Psoas muscle (tissue), 8 donors: ENCODE results near the gene GZMH. TPM values are rescaled to one million over a fixed set of nuclear protein-coding genes. Genes with fewer than 3 reads are reported as not detected.
"Not testable (repeated sequence)": the region's sequence is repeated elsewhere in the genome, so short reads cannot be mapped to it uniquely, and the experiment has no call there.

ENCODE experiments used
- ATAC-seq, 4 donors: fragments of 200-7000 bp; cut with Tn5 transposase; one replicate each; pipeline ENCODE4 v1.9.1; 2020; ENCODE audit warnings: moderate library complexity in 3 of 4, mild to moderate bottlenecking in 2 of 4
- DNase-seq, 2 donors: peaks; one replicate each; pipeline ENCODE4 v3.0.0-alpha.2; 2020
- H3K27ac ChIP-seq: fragments of 200-600 bp; one replicate; pipeline ENCODE4 v1.8.0; 2022
- H3K27me3 ChIP-seq, 3 donors: fragments of 200-600 bp in 1 of 3; one replicate each; pipeline versions ENCODE4 v1.6.1 to v1.8.0; 2013 to 2022; ENCODE audit warnings: low read length in 2 of 3, mild to moderate bottlenecking in 2 of 3, moderate library complexity in 1 of 3; ENCODE audit not compliant: insufficient read depth in 3 of 3
- H3K36me3 ChIP-seq, 2 donors: fragments of 200-600 bp in 1 of 2; one replicate each; pipeline versions ENCODE4 v1.6.1 to v1.8.0; 2013 to 2022; ENCODE audit warnings: low read depth in 1 of 2, mild to moderate bottlenecking in 1 of 2, moderate library complexity in 1 of 2; ENCODE audit not compliant: insufficient read depth in 1 of 2
- H3K4me1 ChIP-seq: fragments of 200-600 bp; one replicate; pipeline ENCODE4 v1.8.0; 2022
- H3K4me3 ChIP-seq: fragments of 200-600 bp; one replicate; pipeline ENCODE4 v1.8.0; 2022; ENCODE audit warnings: mild to moderate bottlenecking
- H3K9me3 ChIP-seq: fragments of 200-600 bp; one replicate; pipeline ENCODE4 v1.8.0; 2022
- CTCF ChIP-seq: fragments of 200-600 bp; IDR thresholded peaks from one replicate; pipeline ENCODE4 v1.8.0; 2022; ENCODE audit warnings: antibody characterized with exemption
- WGBS, 3 donors: extraction: QIAGEN DNeasy Blood & Tissue Kit; methylation state at CpG; one replicate each; pipeline versions ENCODE4 v1.1.6 to v1.1.7; 2013; 5-methylcytosine and 5-hydroxymethylcytosine counted together
- intact Hi-C, 2 donors: fragments of 100-400 bp; cut with DNase I; formaldehyde crosslinking; loops; one replicate each; pipeline versions ENCODE4 v1.11.0 to v1.14.2; 2022
- polyA plus RNA-seq, 3 donors: library from polyadenylated mRNA; stranded (reverse); fragments of 200-250 nt; gene quantifications; one replicate each; pipeline ENCODE4 v1.2.3, GENCODE V29; 2013
- total RNA-seq, 4 donors: library from RNA; stranded (reverse); fragmentation: NEBNext Ultra II Directional in 2 of 4; extraction: Animal tissue kit (Norgen Biotek cat#: 25700) in 2 of 4; gene quantifications; one replicate each; pipeline versions ENCODE4 v1.2.1 to v1.2.4, GENCODE V29; 2021 to 2023
- donor health status: healthy with polysubstance abuse.
- donor health status: DM: no; HTN: no; CAD: no; lungs with moderate emphysema.
- donor health status: Bipolar disorder and iron deficiency.
- donor health status: healthy.
- donor health status: DM: yes; HTN: yes; CAD: no.
- donor health status: DM: no; HTN: no; CAD: no.
- donor health status: DM: no; HTN: no; CAD: no.
- donor health status: DM: yes; HTN: yes; CAD: no.

Gene GZMH
- total and polyA plus RNA-seq, 7 donors = 0.08 to 0.76 (median 0.28) TPM; not detected in 3

- H3K4me1 ChIP-seq = no peaks in the 10 kb centered on the region
- H3K4me3 ChIP-seq = no peak overlapping the region
- no peak overlapping the region for H3K27ac ChIP-seq
- H3K27me3 ChIP-seq = no peaks in the 10 kb centered on the region
- WGBS, 3 donors = 51 to 63% (median 56%) methylated on average over 3 of the region's 3 CpGs
- peak; percentile 36 for TF ChIP-seq CTCF
- no peaks in the 10 kb centered on the region for H3K36me3 ChIP-seq
- intact Hi-C loops = no loop called here
- no peaks in the 10 kb centered on the region for H3K9me3 ChIP-seq
- ATAC-seq (no peak), DNase-seq (no peak)
These were observed 3.9 kb downstream of the GZMH start for GRCh38 chr14:24605435-24606190.

GRCh38 chr14:24597403-24597802 lies 12.1 kb downstream of the GZMH start:
- no peak overlapping the region for H3K4me3 ChIP-seq
- ATAC-seq (no peak), DNase-seq (no peak)
- no peaks in the 10 kb centered on the region for H3K36me3 ChIP-seq
- H3K9me3 ChIP-seq = peaks cover 3% of the 10 kb centered on the region
- no peak overlapping the region for H3K27ac ChIP-seq
- intact Hi-C loops = no loop called here
- no peaks in the 10 kb centered on the region for H3K4me1 ChIP-seq
- H3K27me3 ChIP-seq = no peaks in the 10 kb centered on the region
- no peak for TF ChIP-seq CTCF

GRCh38 chr14:24595073-24595808 lies 14.2 kb downstream of the GZMH start:
- no peak overlapping the region for H3K4me3 ChIP-seq
- H3K4me1 ChIP-seq = no peaks in the 10 kb centered on the region
- WGBS, 3 donors = 68 to 79% (median 73%) methylated on average over 3 of the region's 3 CpGs
- no peaks in the 10 kb centered on the region for H3K27me3 ChIP-seq
- no peaks in the 10 kb centered on the region for H3K36me3 ChIP-seq
- no peak for TF ChIP-seq CTCF
- peaks cover 3% of the 10 kb centered on the region for H3K9me3 ChIP-seq
- ATAC-seq (no peak), DNase-seq (no peak)
- intact Hi-C loops = no loop called here
- H3K27ac ChIP-seq = no peak overlapping the region

- H3K4me3 ChIP-seq, ATAC-seq, H3K27ac ChIP-seq, H3K9me3 ChIP-seq, intact Hi-C loops, DNase-seq, H3K27me3 ChIP-seq, H3K4me1 ChIP-seq, H3K36me3 ChIP-seq: not testable (repeated sequence)
- 70 to 74% (median 71%) methylated on average over 2 of the region's 2 CpGs for WGBS, 3 donors
These were observed 18.5 kb downstream of the GZMH start for GRCh38 chr14:24591004-24591403.

- H3K36me3 ChIP-seq, H3K27me3 ChIP-seq, DNase-seq, intact Hi-C loops, H3K4me3 ChIP-seq, H3K4me1 ChIP-seq, ATAC-seq, H3K9me3 ChIP-seq, H3K27ac ChIP-seq: not testable (repeated sequence)
- 60 to 72% (median 71%) methylated on average over 2 to 3 of the region's 3 CpGs for WGBS, 3 donors
These were observed 25.1 kb downstream of the GZMH start for GRCh38 chr14:24584402-24584801.
